SH-SY5Y (cell line): ENCODE measurements around the gene RFTN1.

Experiments
- GATA2 ChIP-seq: IDR thresholded peaks from 2 replicates; pipeline ENCODE4 v1.6.1; 2011; ENCODE audit warnings: mild to moderate bottlenecking, low read depth, low read length
- GATA3 ChIP-seq: IDR thresholded peaks from 2 replicates; pipeline ENCODE4 v1.6.1; 2011; ENCODE audit warnings: low read depth, mild to moderate bottlenecking, low read length, moderate library complexity

DNA sequence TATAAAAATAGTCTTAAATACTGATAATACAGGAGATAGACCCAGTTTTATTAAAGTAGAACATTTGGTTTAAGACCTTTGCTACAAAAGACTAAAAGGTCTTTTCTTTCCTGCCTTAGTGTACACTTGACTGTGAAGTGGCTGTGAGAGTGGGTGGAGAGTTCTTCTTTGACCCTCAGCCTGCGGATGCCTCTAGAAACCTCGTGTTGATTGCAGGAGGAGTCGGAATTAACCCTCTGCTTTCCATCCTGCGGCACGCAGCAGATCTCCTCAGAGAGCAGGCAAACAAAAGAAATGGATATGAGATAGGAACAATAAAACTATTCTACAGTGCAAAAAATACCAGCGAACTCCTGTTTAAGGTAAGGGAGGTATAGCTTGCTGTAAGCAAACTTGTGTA, 212.0 kb downstream of the RFTN1 start:
- no peak for TF ChIP-seq GATA2
- TF ChIP-seq GATA3 = no peak
